Astrocyte (in vitro differentiated cells and primary cell): Measurements from ENCODE around the gene GPX8. TPM values are rescaled to one million over a fixed set of nuclear protein-coding genes. Genes with fewer than 3 reads are reported as not detected.

Source experiments
- DNase-seq: peaks from one replicate; pipeline ENCODE4 v3.0.0-alpha.2; 2010; ENCODE audit warnings: low read depth
- FAIRE-seq: peaks from 2 replicates; lab custom pipeline; 2011; peaks lifted over from hg19 to GRCh38; lab: Jason Lieb, UNC
- H2AFZ ChIP-seq: 2 replicates; pipeline ENCODE4 v1.6.0; 2012; ENCODE audit warnings: low read depth, low read length, inconsistent platforms
- H3K27ac ChIP-seq: 2 replicates; pipeline ENCODE4 v1.5.1; 2011; ENCODE audit warnings: low read depth, low read length, inconsistent platforms
- H3K27me3 ChIP-seq: 2 replicates; pipeline ENCODE4 v1.6.0; 2011; ENCODE audit warnings: low read length, inconsistent platforms; ENCODE audit not compliant: insufficient read depth
- H3K36me3 ChIP-seq: 2 replicates; pipeline ENCODE4 v1.5.1; 2011; ENCODE audit warnings: low read length, inconsistent platforms; ENCODE audit not compliant: insufficient read depth
- H3K4me1 ChIP-seq: 2 replicates; pipeline ENCODE4 v1.5.1; 2011; ENCODE audit warnings: low read length, inconsistent platforms; ENCODE audit not compliant: insufficient read depth
- H3K4me2 ChIP-seq: 2 replicates; pipeline ENCODE4 v1.6.0; 2012; ENCODE audit warnings: low read length, inconsistent platforms
- H3K4me3 ChIP-seq: 2 replicates; pipeline ENCODE4 v1.5.1; 2011; ENCODE audit warnings: low read depth, mild to moderate bottlenecking, low read length, inconsistent platforms; ENCODE audit not compliant: insufficient read depth
- H3K79me2 ChIP-seq: 2 replicates; pipeline ENCODE4 v1.6.0; 2012; ENCODE audit warnings: mild to moderate bottlenecking, low read length, inconsistent platforms; ENCODE audit not compliant: insufficient read depth
- H3K9ac ChIP-seq: 2 replicates; pipeline ENCODE4 v1.6.0; 2012; ENCODE audit warnings: mild to moderate bottlenecking, low read length, inconsistent platforms
- H3K9me3 ChIP-seq: 2 replicates; pipeline ENCODE4 v1.5.1; 2012; ENCODE audit warnings: low read depth, mild to moderate bottlenecking, low read length, inconsistent platforms; ENCODE audit not compliant: insufficient read depth
- H4K20me1 ChIP-seq: 2 replicates; pipeline ENCODE4 v1.6.0; 2012; ENCODE audit warnings: low read length, inconsistent platforms; ENCODE audit not compliant: insufficient read depth
- H3K27ac Mint-ChIP-seq: one replicate; pipeline ENCODE4 v1.8.0; 2021; ENCODE audit warnings: mild to moderate bottlenecking, mixed read lengths; ENCODE audit not compliant: unreplicated experiment
- H3K27me3 Mint-ChIP-seq: one replicate; pipeline ENCODE4 v1.8.0; 2021; ENCODE audit warnings: low read depth, mixed read lengths; ENCODE audit not compliant: unreplicated experiment
- H3K36me3 Mint-ChIP-seq: one replicate; pipeline ENCODE4 v1.8.0; 2021; ENCODE audit warnings: low read depth, mixed read lengths; ENCODE audit not compliant: unreplicated experiment
- H3K4me1 Mint-ChIP-seq: one replicate; pipeline ENCODE4 v1.8.0; 2021; ENCODE audit warnings: low read depth, mixed read lengths; ENCODE audit not compliant: unreplicated experiment
- H3K4me3 Mint-ChIP-seq: one replicate; pipeline ENCODE4 v1.8.0; 2021; ENCODE audit warnings: mild to moderate bottlenecking, moderate library complexity, mixed read lengths; ENCODE audit not compliant: unreplicated experiment
- H3K9me3 Mint-ChIP-seq: one replicate; pipeline ENCODE4 v1.8.0; 2021; ENCODE audit warnings: mild to moderate bottlenecking, mixed read lengths; ENCODE audit not compliant: unreplicated experiment
- EZH2 ChIP-seq: IDR thresholded peaks from 2 replicates; pipeline ENCODE4 v1.6.1; 2012; ENCODE audit warnings: mild to moderate bottlenecking, low read length, inconsistent platforms; ENCODE audit not compliant: insufficient read depth
- total RNA-seq: library from RNA; stranded (reverse); gene quantifications from 2 replicates; pipeline ENCODE4 v1.2.1, GENCODE V29; 2021
- TF ChIP-seq, protein P1 (sequence below): IDR thresholded peaks from 2 replicates; pipeline ENCODE4 v1.5.1; 2011; ENCODE audit warnings: low read depth, mild to moderate bottlenecking, inconsistent platforms, low read length, moderate library complexity; ENCODE audit not compliant: insufficient read depth

The GPX8 gene
- total RNA-seq, 1 donor from 2014 or later, result 144 TPM

DNA sequence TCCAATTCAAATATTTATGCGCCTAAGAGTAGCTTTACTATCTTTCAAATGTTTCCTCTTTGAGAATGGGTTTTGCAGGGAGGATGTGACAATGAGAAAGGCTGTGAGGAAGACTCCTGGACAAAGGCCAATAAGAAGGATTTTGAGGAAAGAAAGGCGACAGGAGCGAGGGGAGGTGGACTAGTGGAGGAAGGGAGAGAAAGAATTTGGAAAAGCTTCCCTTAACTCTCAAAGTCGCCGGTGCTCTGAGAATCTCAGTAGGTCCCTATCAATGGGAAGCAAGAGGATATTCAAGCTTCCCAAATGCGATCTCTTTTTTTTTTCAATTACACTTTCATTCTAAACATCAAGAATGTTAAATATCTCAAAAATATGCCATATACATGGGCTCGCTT lies 15.8 kb downstream of the GPX8 start:
- peaks cover 54% of the 10 kb centered on the region for H3K27me3 Mint-ChIP-seq
- H3K27ac Mint-ChIP-seq, result no peak overlapping the region
- H3K4me1 Mint-ChIP-seq, result peaks cover 6% of the 10 kb centered on the region

DNA sequence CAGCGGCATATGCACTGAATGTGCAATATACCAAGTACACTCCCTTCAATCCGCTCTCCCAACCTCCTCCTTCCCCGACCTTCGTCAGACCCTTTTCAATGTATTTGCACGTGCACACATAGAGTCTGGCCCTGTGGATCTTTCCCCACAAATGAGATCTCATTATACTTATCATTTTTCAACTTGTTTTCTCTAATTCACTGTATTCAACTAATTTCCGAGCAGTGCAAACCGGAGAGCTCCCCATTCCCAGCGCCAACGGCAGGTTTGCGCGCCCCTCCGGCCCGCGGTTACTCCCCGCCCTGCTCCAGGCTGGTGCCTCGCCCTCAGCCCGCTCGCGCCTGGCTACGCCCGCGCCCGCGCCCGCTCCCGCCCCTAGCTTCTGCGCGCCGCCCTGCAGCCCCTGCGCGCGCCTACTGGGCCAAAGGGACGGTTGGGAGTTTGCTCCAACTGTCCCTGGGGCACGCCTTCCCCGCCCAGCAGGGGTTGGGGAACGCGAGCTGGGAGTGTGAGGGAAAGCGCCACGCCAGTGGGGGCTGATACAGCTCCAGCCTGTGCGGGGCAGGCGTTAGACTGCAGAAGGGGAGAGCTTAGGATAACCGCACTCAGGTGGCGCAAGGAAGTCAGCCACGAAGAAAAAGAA lies 16.3 kb downstream of the GPX8 start:
- Histone ChIP-seq H4K20me1 (no peaks in the 10 kb centered on the region), H2AFZ (no peak overlapping the region), H3K9me3 (no peaks in the 10 kb centered on the region), H3K9ac (no peak overlapping the region), H3K79me2 (no peaks in the 10 kb centered on the region), H3K4me1 (peaks cover 20% of the 10 kb centered on the region), H3K36me3 (no peaks in the 10 kb centered on the region), H3K4me3 (peak overlapping the region; percentile 26), H3K4me2 (peak overlapping the region; percentile 79), H3K27me3 (peaks cover 75% of the 10 kb centered on the region), H3K27ac (no peak overlapping the region)
- no peak for FAIRE-seq
- no peak overlapping the region for H3K27ac Mint-ChIP-seq
- peak; percentile 75 for TF ChIP-seq EZH2
- TF ChIP-seq, protein P1, sequence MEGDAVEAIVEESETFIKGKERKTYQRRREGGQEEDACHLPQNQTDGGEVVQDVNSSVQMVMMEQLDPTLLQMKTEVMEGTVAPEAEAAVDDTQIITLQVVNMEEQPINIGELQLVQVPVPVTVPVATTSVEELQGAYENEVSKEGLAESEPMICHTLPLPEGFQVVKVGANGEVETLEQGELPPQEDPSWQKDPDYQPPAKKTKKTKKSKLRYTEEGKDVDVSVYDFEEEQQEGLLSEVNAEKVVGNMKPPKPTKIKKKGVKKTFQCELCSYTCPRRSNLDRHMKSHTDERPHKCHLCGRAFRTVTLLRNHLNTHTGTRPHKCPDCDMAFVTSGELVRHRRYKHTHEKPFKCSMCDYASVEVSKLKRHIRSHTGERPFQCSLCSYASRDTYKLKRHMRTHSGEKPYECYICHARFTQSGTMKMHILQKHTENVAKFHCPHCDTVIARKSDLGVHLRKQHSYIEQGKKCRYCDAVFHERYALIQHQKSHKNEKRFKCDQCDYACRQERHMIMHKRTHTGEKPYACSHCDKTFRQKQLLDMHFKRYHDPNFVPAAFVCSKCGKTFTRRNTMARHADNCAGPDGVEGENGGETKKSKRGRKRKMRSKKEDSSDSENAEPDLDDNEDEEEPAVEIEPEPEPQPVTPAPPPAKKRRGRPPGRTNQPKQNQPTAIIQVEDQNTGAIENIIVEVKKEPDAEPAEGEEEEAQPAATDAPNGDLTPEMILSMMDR, result no peak
- H3K27me3 Mint-ChIP-seq, result peaks cover 53% of the 10 kb centered on the region
- H3K36me3 Mint-ChIP-seq, result no peaks in the 10 kb centered on the region
- H3K4me1 Mint-ChIP-seq, result peaks cover 6% of the 10 kb centered on the region
- H3K9me3 Mint-ChIP-seq, result peaks cover 2% of the 10 kb centered on the region
- peak overlapping the region; percentile 72 for H3K4me3 Mint-ChIP-seq
- no peak for DNase-seq

More for the DNA sequence above, 15.8 kb downstream of the GPX8 start:
- Histone ChIP-seq H3K9me3 (no peaks in the 10 kb centered on the region), H3K36me3 (no peaks in the 10 kb centered on the region), H3K27me3 (peaks cover 70% of the 10 kb centered on the region), H3K4me2 (peak overlapping the region; percentile 79), H3K27ac (no peak overlapping the region), H2AFZ (no peak overlapping the region), H3K4me3 (peak overlapping the region; percentile 26), H3K9ac (no peak overlapping the region), H3K4me1 (peaks cover 20% of the 10 kb centered on the region), H3K79me2 (no peaks in the 10 kb centered on the region), H4K20me1 (no peaks in the 10 kb centered on the region)
- TF ChIP-seq, protein P1, result no peak
- no peak for TF ChIP-seq EZH2
- Mint-ChIP-seq H3K36me3 (no peaks in the 10 kb centered on the region), H3K4me3 (peak overlapping the region; percentile 72), H3K9me3 (peaks cover 2% of the 10 kb centered on the region)
- DNase-seq (no peak), FAIRE-seq (no peak)

DNA sequence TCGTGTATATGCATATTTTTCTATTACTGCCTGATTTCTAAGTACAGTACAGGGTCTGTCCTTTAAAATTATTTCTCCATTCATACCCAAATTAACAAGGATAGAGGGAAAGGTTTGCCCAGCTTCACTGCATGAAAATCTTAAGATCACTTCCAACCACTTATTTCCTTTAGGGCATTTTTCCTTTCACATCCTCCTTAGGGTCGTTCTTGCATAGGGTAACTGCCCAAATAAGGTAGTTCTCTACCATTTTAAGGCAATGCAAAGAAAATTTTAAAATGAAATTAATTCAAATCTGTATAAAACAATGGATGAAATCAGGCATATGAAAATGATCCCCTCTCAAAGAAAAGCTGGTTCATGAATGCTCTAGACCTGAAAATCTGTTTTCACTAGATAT lies 17.1 kb downstream of the GPX8 start:
- peaks cover 57% of the 10 kb centered on the region for H3K27me3 Mint-ChIP-seq
- Histone ChIP-seq H2AFZ (no peak overlapping the region), H3K36me3 (no peaks in the 10 kb centered on the region), H4K20me1 (no peaks in the 10 kb centered on the region), H3K9me3 (no peaks in the 10 kb centered on the region), H3K27me3 (peaks cover 83% of the 10 kb centered on the region), H3K4me2 (peak overlapping the region; percentile 79), H3K9ac (no peak overlapping the region), H3K27ac (no peak overlapping the region), H3K4me1 (peaks cover 20% of the 10 kb centered on the region), H3K79me2 (no peaks in the 10 kb centered on the region), H3K4me3 (no peak overlapping the region)
- H3K4me1 Mint-ChIP-seq, result peaks cover 6% of the 10 kb centered on the region
- no peak for DNase-seq
- TF ChIP-seq EZH2, result no peak
- TF ChIP-seq, protein P1, result no peak
- no peaks in the 10 kb centered on the region for H3K36me3 Mint-ChIP-seq
- H3K9me3 Mint-ChIP-seq, result peaks cover 2% of the 10 kb centered on the region
- FAIRE-seq, result no peak
- H3K4me3 Mint-ChIP-seq, result peak overlapping the region; percentile 72
- H3K27ac Mint-ChIP-seq, result no peak overlapping the region
